Measurements from ENCODE around the gene TNFRSF12A. TPM values are rescaled to one million over a fixed set of nuclear protein-coding genes. Genes with fewer than 3 reads are reported as not detected.

The TNFRSF12A gene
- total and polyA plus RNA-seq, 2 of the 13 experiments (the other 11 are each of a cell fraction or from before 2014, with no cell fraction given), result 61.9 to 66.0 TPM

DNA sequence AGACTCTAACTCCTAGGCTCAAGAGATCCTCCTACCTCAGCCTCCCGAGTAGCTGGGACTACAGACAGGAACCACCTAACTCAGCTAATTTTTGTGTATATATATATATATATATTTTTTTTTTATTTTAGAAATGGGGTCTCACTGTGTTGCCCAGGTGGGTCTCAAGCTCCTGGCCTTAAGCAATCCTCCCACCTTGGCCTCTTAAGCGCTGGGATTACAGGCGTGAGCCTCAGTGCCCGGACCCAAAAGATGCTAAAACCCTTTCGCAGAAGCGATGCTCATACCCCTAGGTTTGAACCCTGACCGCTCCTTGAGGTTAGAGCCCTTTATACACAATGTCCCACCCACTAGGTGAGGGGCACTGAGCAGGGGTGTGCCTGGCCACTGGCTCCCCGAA lies 9.7 kb upstream of the TNFRSF12A start:
- Histone ChIP-seq H3K27me3 (ENCODE audit: control insufficient read depth in 1 of 2, insufficient read depth in 2 of 2, low read length in 2 of 2) (peaks cover 7 to 22% of the 10 kb centered on the region in 2 experiments; a peak in 4 of 5 replicates), H2AFZ (ENCODE audit: low read length) (no peak overlapping the region), H3K4me1 (ENCODE audit: insufficient read depth, low read length) (peaks cover 99% of the 10 kb centered on the region), H3K79me2 (ENCODE audit: insufficient read depth, low read length) (no peaks in the 10 kb centered on the region), H3K4me2 (ENCODE audit: low read depth, low read length) (peak overlapping the region; percentile 88), H3K9me3 (ENCODE audit: low read length) (no peaks in the 10 kb centered on the region), H3K4me3 (replicated peaks in 1 of 3; ENCODE audit: insufficient read depth in 1 of 3, low read depth in 2 of 3, low read length in 3 of 3) (no peak overlapping the region), H4K20me1 (ENCODE audit: insufficient read depth, low read length) (no peaks in the 10 kb centered on the region), H3K36me3 (replicated peaks in 1 of 2; ENCODE audit: control insufficient read depth in 1 of 2, insufficient read depth in 2 of 2, low read length in 2 of 2) (no peaks in the 10 kb centered on the region), H3K9ac (ENCODE audit: insufficient read depth, low read depth, low read length) (no peak overlapping the region), H3K27ac (ENCODE audit: extremely low read length, insufficient read depth, low read length) (no peak overlapping the region)
- FAIRE-seq, result no peak
- DNase-seq (ENCODE audit: low spot score), result no peak
- ATAC-seq, result no peak
- in situ Hi-C loops (cut with HindIII; ENCODE audit: extremely low pct_ligation_motif_present, low pct_unique_long_range_greater_than_20kb) (no loop called here), intact Hi-C loops (cut with micrococcal nuclease; ENCODE audit: unreplicated experiment) (no loop called here)
- ChIA-PET CTCF (ENCODE audit: low intra/inter-chr PET ratio, low total read pairs) (no interaction called here), POLR2A (interaction anchor here (0.8 to 14.2 kb wide), 6 partner anchors 12 to 124 kb away, joined by 3 to 750 read pairs (median 4); partner anchors contain the start of genes CLDN6, HCFC1R1, THOC6 and TNFRSF12A)
- TF ChIP-seq ISL2 (CRISPR knock-in tag; IDR thresholded peaks at IDR 0.05) (no peak), MED8 (CRISPR knock-in tag; IDR thresholded peaks at IDR 0.05; ENCODE audit: insufficient replicate concordance) (no peak), ZMYM4 (CRISPR knock-in tag; IDR thresholded peaks at IDR 0.05) (no peak), ZNF747 (CRISPR knock-in tag; IDR thresholded peaks at IDR 0.05; ENCODE audit: borderline replicate concordance) (no peak), RAD21 (CRISPR knock-in tag; IDR thresholded peaks at IDR 0.05) (no peak)
- TF ChIP-seq, protein P1, sequence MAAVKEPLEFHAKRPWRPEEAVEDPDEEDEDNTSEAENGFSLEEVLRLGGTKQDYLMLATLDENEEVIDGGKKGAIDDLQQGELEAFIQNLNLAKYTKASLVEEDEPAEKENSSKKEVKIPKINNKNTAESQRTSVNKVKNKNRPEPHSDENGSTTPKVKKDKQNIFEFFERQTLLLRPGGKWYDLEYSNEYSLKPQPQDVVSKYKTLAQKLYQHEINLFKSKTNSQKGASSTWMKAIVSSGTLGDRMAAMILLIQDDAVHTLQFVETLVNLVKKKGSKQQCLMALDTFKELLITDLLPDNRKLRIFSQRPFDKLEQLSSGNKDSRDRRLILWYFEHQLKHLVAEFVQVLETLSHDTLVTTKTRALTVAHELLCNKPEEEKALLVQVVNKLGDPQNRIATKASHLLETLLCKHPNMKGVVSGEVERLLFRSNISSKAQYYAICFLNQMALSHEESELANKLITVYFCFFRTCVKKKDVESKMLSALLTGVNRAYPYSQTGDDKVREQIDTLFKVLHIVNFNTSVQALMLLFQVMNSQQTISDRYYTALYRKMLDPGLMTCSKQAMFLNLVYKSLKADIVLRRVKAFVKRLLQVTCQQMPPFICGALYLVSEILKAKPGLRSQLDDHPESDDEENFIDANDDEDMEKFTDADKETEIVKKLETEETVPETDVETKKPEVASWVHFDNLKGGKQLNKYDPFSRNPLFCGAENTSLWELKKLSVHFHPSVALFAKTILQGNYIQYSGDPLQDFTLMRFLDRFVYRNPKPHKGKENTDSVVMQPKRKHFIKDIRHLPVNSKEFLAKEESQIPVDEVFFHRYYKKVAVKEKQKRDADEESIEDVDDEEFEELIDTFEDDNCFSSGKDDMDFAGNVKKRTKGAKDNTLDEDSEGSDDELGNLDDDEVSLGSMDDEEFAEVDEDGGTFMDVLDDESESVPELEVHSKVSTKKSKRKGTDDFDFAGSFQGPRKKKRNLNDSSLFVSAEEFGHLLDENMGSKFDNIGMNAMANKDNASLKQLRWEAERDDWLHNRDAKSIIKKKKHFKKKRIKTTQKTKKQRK (IDR thresholded peaks at IDR 0.05; ENCODE audit: low read length), result no peak
- TF ChIP-seq, protein P2, sequence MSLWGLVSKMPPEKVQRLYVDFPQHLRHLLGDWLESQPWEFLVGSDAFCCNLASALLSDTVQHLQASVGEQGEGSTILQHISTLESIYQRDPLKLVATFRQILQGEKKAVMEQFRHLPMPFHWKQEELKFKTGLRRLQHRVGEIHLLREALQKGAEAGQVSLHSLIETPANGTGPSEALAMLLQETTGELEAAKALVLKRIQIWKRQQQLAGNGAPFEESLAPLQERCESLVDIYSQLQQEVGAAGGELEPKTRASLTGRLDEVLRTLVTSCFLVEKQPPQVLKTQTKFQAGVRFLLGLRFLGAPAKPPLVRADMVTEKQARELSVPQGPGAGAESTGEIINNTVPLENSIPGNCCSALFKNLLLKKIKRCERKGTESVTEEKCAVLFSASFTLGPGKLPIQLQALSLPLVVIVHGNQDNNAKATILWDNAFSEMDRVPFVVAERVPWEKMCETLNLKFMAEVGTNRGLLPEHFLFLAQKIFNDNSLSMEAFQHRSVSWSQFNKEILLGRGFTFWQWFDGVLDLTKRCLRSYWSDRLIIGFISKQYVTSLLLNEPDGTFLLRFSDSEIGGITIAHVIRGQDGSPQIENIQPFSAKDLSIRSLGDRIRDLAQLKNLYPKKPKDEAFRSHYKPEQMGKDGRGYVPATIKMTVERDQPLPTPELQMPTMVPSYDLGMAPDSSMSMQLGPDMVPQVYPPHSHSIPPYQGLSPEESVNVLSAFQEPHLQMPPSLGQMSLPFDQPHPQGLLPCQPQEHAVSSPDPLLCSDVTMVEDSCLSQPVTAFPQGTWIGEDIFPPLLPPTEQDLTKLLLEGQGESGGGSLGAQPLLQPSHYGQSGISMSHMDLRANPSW (CRISPR knock-in tag; IDR thresholded peaks at IDR 0.05; ENCODE audit: borderline replicate concordance), result no peak
- no TSS peak for BruUV-seq (replicated peaks)
- 69% methylated on average over 7 of the region's 8 CpGs for WGBS (ENCODE audit: low lambda C conversion rate)

All from HepG2 (cell line).